GM18951 (cell line): ENCODE measurements around the gene SIRPB2.

Experiments used
- POLR2A ChIP-seq: IDR thresholded peaks from 4 replicates; pipeline ENCODE4 v1.6.1; 2011; ENCODE audit warnings: mild to moderate bottlenecking; ENCODE audit not compliant: insufficient read length, insufficient read depth; ENCODE audit errors: extremely low read depth
- in situ Hi-C: fragments of 300-500 bp; cut with MboI; formaldehyde crosslinking; loops from one replicate; pipeline ENCODE4 v1.12.0; 2022; ENCODE audit warnings: low sequenced_read_pairs, mixed read lengths, inconsistent platforms; ENCODE audit not compliant: unreplicated experiment

Gene SIRPB2

GRCh38 chr20:1462001-1462400, 29.2 kb downstream of the SIRPB2 start:
- no peak for TF ChIP-seq POLR2A
- in situ Hi-C loops = no loop called here

- no peak for TF ChIP-seq POLR2A
- in situ Hi-C loops = no loop called here
Observed at GRCh38 chr20:1460275-1460674, 30.9 kb downstream of the SIRPB2 start.

DNA sequence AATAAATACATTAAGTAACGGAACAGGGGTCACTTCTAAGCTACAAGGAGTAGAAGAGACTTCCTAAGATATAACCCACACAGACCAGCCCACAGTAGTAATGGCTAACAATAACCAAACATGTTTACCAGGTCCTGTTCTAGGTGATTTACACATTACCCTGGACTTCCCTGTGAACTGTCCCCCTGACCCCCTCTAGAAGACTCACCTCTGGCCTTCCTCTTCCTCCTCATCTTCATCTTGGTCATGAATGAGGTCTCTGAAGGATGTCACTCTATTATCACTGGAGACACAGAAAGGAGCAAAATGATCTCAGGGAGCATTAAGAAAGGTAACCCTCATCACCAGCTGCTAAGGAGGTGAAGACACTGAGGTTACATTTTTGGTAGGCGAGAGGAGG, 33.2 kb downstream of the SIRPB2 start:
- in situ Hi-C loops = no loop called here
- no peak for TF ChIP-seq POLR2A

- in situ Hi-C loops = no loop called here
- TF ChIP-seq POLR2A = no peak
Observed at GRCh38 chr20:1456300-1456699, 34.9 kb downstream of the SIRPB2 start.

- TF ChIP-seq POLR2A = no peak
- in situ Hi-C loops = no loop called here
Observed at GRCh38 chr20:1450926-1451491, 40.2 kb downstream of the SIRPB2 start.

DNA sequence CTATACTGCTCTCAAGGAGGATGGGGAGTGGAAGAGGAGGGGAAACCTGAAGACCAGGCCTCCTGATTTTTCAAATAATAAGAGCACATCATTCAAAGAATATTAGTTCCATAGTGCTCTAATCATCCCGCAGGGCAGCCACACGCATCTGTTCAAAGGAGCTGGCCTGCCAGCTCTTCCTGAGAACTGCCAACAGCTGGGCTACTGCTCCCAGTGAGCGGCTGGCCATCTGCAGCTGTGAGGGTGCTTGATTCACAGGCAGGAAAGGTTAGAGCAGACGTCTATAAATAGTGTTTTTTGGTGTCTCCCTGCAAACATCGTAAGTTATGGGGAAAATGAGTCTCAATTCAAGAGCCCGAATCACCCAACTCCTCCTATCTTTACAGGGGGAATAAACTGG, 41.9 kb downstream of the SIRPB2 start:
- TF ChIP-seq POLR2A = no peak
- in situ Hi-C loops = loop anchor here (10.0 kb wide), 1 partner anchor 115 kb away; no protein-coding TSS in a partner anchor

GRCh38 chr20:1448081-1448620, 43.1 kb downstream of the SIRPB2 start:
- no peak for TF ChIP-seq POLR2A
- in situ Hi-C loops = loop anchor here (10.0 kb wide), 1 partner anchor 113 kb away; no protein-coding TSS in a partner anchor

DNA sequence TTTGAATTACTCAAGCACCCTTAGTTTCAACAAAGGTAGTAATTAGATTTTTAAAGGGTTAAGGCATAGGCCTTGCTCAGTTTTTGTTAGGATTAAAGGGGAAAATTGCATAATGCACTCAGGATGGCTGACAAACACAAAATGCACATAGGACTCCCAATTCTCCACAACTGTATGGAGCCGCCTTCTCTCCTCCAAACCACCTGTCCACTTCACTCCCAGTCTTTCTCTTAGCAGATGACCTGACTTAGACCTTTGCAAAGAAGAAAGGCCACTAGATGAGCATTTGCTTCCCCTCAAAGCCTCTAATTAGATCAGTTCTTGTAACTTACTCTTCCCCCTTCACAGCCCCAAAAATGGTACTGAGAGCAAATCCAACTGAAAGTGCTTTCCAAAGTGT, 44.7 kb downstream of the SIRPB2 start:
- TF ChIP-seq POLR2A = no peak
- in situ Hi-C loops = loop anchor here (10.0 kb wide), 1 partner anchor 112 kb away; no protein-coding TSS in a partner anchor

DNA sequence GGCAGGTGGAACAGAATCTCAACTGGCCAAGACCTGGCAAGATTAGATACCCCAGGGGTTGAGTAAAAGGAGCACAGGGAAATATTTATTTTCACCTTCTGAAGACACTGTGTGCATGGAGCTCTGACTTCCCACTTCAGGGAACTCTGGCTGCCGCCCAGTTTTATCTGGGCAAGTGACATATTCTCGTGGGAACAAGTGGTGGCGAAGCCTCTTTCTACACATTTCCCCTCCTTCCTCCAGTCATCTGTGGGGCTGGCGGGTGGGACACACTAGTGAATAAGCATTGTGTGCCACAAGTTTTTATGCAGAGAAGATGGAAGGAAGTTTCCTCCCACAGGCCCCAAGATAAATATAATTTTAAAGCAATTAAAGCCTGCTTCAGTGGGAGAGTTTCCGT, 48.1 kb downstream of the SIRPB2 start:
- TF ChIP-seq POLR2A = no peak
- in situ Hi-C loops = loop anchor here (10.0 kb wide), 1 partner anchor 108 kb away; no protein-coding TSS in a partner anchor

GRCh38 chr20:1442304-1442703, 48.9 kb downstream of the SIRPB2 start:
- in situ Hi-C loops = loop anchor here (10.0 kb wide), 1 partner anchor 108 kb away; no protein-coding TSS in a partner anchor
- no peak for TF ChIP-seq POLR2A

DNA sequence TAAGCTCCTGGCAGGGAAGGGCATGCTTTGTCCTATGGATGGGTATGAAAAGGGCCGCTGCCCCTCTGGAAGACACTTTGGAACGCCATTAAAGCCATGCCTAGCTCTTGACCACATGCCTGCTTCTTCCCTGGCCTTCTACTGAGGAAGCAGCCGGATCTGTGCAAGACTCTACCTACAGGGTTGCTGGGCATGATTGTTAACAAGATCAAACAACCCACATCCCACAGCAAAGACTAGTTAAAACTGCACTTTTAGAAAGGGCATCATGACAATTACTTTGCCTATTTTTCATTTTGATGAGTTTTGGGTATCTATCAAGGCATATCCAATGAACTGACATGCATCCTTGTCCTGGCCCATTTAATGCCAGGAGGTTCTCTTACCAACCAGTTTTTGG, 50.1 kb downstream of the SIRPB2 start:
- in situ Hi-C loops = loop anchor here (10.0 kb wide), 1 partner anchor 106 kb away; no protein-coding TSS in a partner anchor
- TF ChIP-seq POLR2A = no peak

DNA sequence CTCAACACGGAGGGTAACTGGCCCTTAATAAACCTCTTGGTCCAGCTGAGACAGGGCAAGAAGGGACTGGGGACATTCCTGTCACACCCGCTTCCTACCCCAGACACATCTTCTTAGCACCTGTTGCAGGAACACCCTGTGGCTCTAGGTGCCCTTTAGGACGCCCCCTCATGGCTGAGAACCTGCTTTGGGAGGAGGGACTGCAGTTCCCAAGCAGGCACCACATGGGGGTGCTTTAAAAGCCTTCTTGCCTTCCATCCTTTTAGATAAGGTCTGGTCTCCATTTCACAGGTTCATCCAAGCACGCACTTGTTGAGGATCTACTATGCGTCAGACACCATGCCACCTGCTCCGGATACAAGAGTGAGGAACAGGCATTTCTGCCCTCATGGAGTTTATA, 51.2 kb downstream of the SIRPB2 start:
- no peak for TF ChIP-seq POLR2A

GRCh38 chr20:1438361-1438760, 52.9 kb downstream of the SIRPB2 start:
- in situ Hi-C loops = no loop called here
- TF ChIP-seq POLR2A = no peak

More for the DNA sequence above, 51.2 kb downstream of the SIRPB2 start:
- in situ Hi-C loops = loop anchor here (10.0 kb wide), 1 partner anchor 105 kb away; no protein-coding TSS in a partner anchor

GRCh38 chr20:1437235-1437904, 53.9 kb downstream of the SIRPB2 start:
- in situ Hi-C loops = no loop called here
- no peak for TF ChIP-seq POLR2A
